Activated CD4-positive, alpha-beta T cell treated with anti-CD3 and anti-CD28 coated beads, Interleukin-2, amount 10 ng/mL, durations not matched to agents 7 days and 5 days (primary cell): Measurements from ENCODE around the gene MAL. TPM values are rescaled to one million over a fixed set of nuclear protein-coding genes. Genes with fewer than 3 reads are reported as not detected.

ENCODE experiments used
- CTCF ChIA-PET: fragments of 350-600 bp; sonication (Branson Sonifier 250); formaldehyde crosslinking; loops from one replicate; lab custom pipeline; 2021; ENCODE audit warnings: antibody characterized with exemption; lab: Charles Lee
- POLR2A ChIA-PET: fragments of 350-600 bp; sonication (Branson Sonifier 250); formaldehyde crosslinking; loops from one replicate; lab custom pipeline; 2021; ENCODE audit warnings: antibody characterized with exemption; lab: Charles Lee
- DNase-seq: peaks from one replicate; pipeline ENCODE4 v3.0.0-alpha.2; 2020
- H3K27ac Mint-ChIP-seq: one replicate; pipeline ENCODE4 v1.8.0; 2021; ENCODE audit warnings: mild to moderate bottlenecking, moderate library complexity, mixed read lengths
- H3K27me3 Mint-ChIP-seq: one replicate; pipeline ENCODE4 v1.8.0; 2021; ENCODE audit warnings: mixed read lengths
- H3K36me3 Mint-ChIP-seq: one replicate; pipeline ENCODE4 v1.8.0; 2021; ENCODE audit warnings: low read depth, mixed read lengths
- H3K4me1 Mint-ChIP-seq: one replicate; pipeline ENCODE4 v1.8.0; 2021; ENCODE audit warnings: mixed read lengths
- H3K4me3 Mint-ChIP-seq: one replicate; pipeline ENCODE4 v1.8.0; 2021; ENCODE audit warnings: mild to moderate bottlenecking, moderate library complexity, mixed read lengths
- H3K9me3 Mint-ChIP-seq: one replicate; pipeline ENCODE4 v1.8.0; 2021; ENCODE audit warnings: mixed read lengths
- total RNA-seq, 2 experiments: library from RNA; stranded (reverse); gene quantifications; one replicate each; pipeline ENCODE4 v1.2.3, GENCODE V29; 2021

MAL gene
- total RNA-seq, 2 experiments from 2014 or later = 237 to 339 TPM

DNA sequence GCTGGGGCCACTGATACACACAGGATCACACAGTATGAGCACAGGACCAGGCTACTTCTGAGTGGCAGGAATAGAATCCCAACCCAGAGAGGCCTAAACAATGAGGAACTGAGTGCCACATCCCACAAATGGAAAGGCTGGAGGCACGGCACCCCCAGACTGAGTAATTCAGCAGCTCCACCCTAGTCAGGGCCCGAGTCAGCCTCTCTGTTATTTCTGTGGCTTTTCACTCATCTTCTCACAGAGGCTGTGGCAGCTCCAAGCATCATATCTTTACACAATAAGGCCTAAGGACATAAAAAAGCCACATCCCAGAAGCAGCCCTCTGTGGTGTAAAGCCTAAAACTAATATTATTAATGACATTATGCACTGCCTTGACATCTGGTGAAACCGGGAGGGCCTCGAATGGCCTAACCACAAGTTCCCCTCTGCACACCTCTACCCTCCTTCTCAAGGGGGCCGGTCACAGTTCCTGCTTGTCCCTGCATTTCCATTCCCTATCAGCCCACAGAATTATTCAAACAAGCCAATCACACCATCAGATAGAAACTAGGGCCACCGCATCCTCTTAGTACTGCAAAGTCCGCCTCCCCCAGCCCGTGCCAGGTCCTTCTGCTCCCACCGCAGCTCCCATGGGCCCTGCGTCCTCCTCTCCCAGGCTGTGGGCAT is 12.5 kb upstream of the MAL start:
- no peaks in the 10 kb centered on the region for H3K9me3 Mint-ChIP-seq
- no peak for DNase-seq
- no peak overlapping the region for H3K4me3 Mint-ChIP-seq
- ChIA-PET CTCF (interaction anchor here (0.9 to 6.8 kb wide), 4 partner anchors 10 to 102 kb away, joined by 3 to 40 read pairs (median 3); partner anchors contain the start of gene MAL), POLR2A (no interaction called here)
- H3K4me1 Mint-ChIP-seq = peaks cover 14% of the 10 kb centered on the region
- peak overlapping the region; percentile 74 for H3K27ac Mint-ChIP-seq
- no peaks in the 10 kb centered on the region for H3K27me3 Mint-ChIP-seq
- H3K36me3 Mint-ChIP-seq = no peaks in the 10 kb centered on the region

DNA sequence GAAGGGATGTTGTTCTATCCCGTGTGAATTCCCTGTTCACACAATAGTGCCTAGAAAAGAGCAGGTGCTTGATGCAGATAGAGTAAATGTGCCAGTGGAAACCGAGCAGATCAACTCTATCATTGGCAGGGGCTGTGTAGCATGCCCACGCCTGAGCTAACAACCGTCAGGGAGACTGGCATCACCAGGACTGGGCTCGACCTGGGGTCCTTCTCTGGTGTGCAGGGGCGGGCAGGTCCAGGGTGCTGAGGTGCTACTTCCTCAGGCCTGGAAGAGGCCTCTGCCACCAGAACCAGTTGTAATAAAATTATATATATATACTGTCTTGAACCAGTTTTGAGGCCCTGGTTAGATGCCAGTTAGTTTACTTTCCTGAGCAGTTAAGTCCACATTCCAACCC is 11.8 kb upstream of the MAL start:
- H3K4me3 Mint-ChIP-seq = no peak overlapping the region
- H3K27me3 Mint-ChIP-seq = no peaks in the 10 kb centered on the region
- H3K9me3 Mint-ChIP-seq = no peaks in the 10 kb centered on the region
- no peak overlapping the region for H3K27ac Mint-ChIP-seq
- no peak for DNase-seq
- POLR2A ChIA-PET = no interaction called here
- CTCF ChIA-PET = interaction anchor here (0.9 to 6.8 kb wide), 3 partner anchors 10 to 102 kb away, joined by 3 to 40 read pairs (median 3); partner anchors contain the start of gene MAL
- peaks cover 14% of the 10 kb centered on the region for H3K4me1 Mint-ChIP-seq
- H3K36me3 Mint-ChIP-seq = no peaks in the 10 kb centered on the region

DNA sequence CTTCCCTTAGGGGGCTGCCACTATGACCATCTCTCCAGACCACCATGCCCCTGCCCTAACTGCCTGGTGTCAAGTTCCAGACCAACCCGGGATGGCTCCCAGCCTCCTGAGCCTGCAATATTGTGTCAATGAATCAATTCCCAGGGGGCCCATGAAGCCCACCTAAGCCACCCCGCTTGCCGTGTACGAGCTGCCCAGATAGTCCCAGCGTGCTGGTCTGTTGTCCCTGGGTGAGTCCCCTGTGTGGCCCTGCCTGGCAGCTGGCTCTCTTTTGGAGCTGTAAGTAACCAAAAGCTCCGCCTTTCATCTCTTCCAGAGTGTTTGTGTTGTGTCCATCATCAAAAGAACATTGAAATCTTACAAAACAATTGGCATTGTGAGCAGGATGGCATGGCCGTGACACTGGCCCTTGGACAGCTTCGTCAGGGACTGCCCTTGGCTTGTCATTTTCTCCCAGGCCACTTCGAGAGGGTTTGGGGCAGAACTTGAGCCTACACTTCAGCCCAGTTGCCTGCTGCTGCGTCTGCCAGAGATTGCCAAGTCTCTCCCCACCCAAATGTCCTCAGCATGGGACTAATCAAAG is 11.3 kb upstream of the MAL start:
- Mint-ChIP-seq H3K27me3 (no peaks in the 10 kb centered on the region), H3K27ac (no peak overlapping the region), H3K4me1 (peaks cover 15% of the 10 kb centered on the region), H3K36me3 (no peaks in the 10 kb centered on the region), H3K9me3 (no peaks in the 10 kb centered on the region), H3K4me3 (no peak overlapping the region)
- no peak for DNase-seq
- CTCF ChIA-PET = interaction anchor here (0.9 to 6.8 kb wide), 3 partner anchors 10 to 101 kb away, joined by 3 to 40 read pairs (median 3); partner anchors contain the start of gene MAL
- POLR2A ChIA-PET = no interaction called here

GRCh38 chr2:95015261-95015912 is 10.1 kb upstream of the MAL start:
- no peaks in the 10 kb centered on the region for H3K27me3 Mint-ChIP-seq
- H3K9me3 Mint-ChIP-seq = no peaks in the 10 kb centered on the region
- H3K36me3 Mint-ChIP-seq = no peaks in the 10 kb centered on the region
- no peak overlapping the region for H3K4me3 Mint-ChIP-seq
- no peak for DNase-seq
- no peak overlapping the region for H3K27ac Mint-ChIP-seq
- peaks cover 18% of the 10 kb centered on the region for H3K4me1 Mint-ChIP-seq
- ChIA-PET CTCF (interaction anchor here (1.2 to 6.8 kb wide), 4 partner anchors 8 to 100 kb away, joined by 4 to 40 read pairs (median 6); partner anchors contain the start of gene MAL), POLR2A (no interaction called here)

DNA sequence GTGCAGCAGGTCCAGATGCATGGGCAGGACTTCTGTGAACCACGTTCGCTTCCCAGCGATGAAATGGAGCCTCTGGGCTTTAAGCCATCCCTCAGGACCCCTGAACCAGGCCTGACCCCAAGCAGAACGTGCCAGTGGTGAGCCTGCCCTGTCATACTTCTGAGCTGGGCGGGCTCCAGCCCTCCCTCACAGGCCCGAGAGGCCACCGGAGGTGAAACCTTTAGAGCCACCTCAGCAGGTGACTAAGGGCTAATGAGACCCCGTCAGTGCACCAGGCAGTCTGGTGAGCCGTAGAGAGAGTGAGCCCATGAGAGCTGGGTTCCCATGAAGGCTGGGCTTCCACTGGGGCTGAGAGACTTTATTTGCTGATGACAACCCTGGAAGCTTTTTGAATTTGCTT is 8.9 kb upstream of the MAL start:
- Mint-ChIP-seq H3K9me3 (no peaks in the 10 kb centered on the region), H3K4me1 (peaks cover 21% of the 10 kb centered on the region), H3K27me3 (no peaks in the 10 kb centered on the region), H3K27ac (no peak overlapping the region), H3K4me3 (no peak overlapping the region), H3K36me3 (no peaks in the 10 kb centered on the region)
- DNase-seq = no peak
- ChIA-PET CTCF (interaction anchor here (1.1 to 2.7 kb wide), 2 partner anchors 58 to 63 kb away, joined by 3 to 8 read pairs; no protein-coding TSS in a partner anchor), POLR2A (no interaction called here)

DNA sequence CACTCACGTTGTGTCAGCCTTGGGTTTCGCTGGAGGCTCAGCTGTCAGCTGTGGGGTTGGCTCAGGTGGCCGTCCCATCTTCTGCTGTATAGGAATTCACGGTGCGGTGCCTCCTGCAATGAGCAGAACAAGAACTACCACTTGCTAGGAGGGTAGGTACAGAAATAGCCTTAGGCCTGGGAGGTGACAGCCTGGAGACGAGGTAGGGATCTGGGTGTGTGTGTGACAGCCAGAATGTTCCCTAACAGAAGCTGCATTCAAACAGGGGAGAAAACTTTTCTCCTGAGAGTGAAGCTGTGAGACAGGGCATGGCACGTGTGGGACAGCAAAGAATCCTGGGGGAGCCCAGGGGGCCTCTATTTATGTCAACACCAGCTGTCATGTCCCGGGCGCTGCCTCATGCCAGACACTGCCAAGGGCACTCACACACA is 8.4 kb upstream of the MAL start:
- DNase-seq = no peak
- Mint-ChIP-seq H3K4me1 (peaks cover 26% of the 10 kb centered on the region), H3K27me3 (no peaks in the 10 kb centered on the region), H3K36me3 (no peaks in the 10 kb centered on the region), H3K27ac (no peak overlapping the region), H3K4me3 (no peak overlapping the region), H3K9me3 (no peaks in the 10 kb centered on the region)
- CTCF ChIA-PET = interaction anchor here (1.1 to 2.7 kb wide), 2 partner anchors 57 to 63 kb away, joined by 3 to 8 read pairs; no protein-coding TSS in a partner anchor
- POLR2A ChIA-PET = no interaction called here

DNA sequence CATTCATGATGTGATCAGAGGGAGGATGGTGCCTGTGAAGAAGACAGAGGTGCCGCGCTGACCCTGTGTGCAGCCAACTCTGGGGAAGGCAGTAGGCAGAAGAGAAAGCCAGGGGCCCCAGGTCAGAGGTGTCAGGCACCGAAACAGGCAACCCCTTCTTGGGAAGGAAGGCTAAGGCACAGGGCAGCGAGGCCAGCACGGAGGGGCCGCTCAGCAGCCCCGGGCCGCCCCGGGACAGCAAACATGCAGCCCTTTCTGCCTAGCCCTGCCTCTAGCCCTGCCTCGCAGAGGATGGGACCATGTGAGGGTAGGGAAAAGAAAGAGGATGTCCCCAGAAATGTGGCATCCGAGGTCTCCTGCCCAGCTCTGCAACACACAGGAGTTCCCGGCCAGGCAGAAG is 7.7 kb upstream of the MAL start:
- no peak overlapping the region for H3K27ac Mint-ChIP-seq
- ChIA-PET CTCF (interaction anchor here (0.7 to 2.7 kb wide), 3 partner anchors 19 to 62 kb away, joined by 3 to 8 read pairs (median 3); no protein-coding TSS in a partner anchor), POLR2A (no interaction called here)
- H3K9me3 Mint-ChIP-seq = no peaks in the 10 kb centered on the region
- H3K36me3 Mint-ChIP-seq = no peaks in the 10 kb centered on the region
- peaks cover 30% of the 10 kb centered on the region for H3K4me1 Mint-ChIP-seq
- no peak for DNase-seq
- no peaks in the 10 kb centered on the region for H3K27me3 Mint-ChIP-seq
- H3K4me3 Mint-ChIP-seq = no peak overlapping the region

- no peaks in the 10 kb centered on the region for H3K27me3 Mint-ChIP-seq
- POLR2A ChIA-PET = no interaction called here
Measured at GRCh38 chr2:95018301-95018700, 7.2 kb upstream of the MAL start.

GRCh38 chr2:95018861-95019550 is 6.5 kb upstream of the MAL start:
- Mint-ChIP-seq H3K27ac (no peak overlapping the region), H3K4me1 (peaks cover 38% of the 10 kb centered on the region), H3K9me3 (no peaks in the 10 kb centered on the region), H3K36me3 (no peaks in the 10 kb centered on the region), H3K4me3 (no peak overlapping the region), H3K27me3 (no peaks in the 10 kb centered on the region)
- DNase-seq = no peak
- ChIA-PET POLR2A (no interaction called here), CTCF (interaction anchor here (0.7 to 10.0 kb wide), 2 partner anchors 20 to 59 kb away, joined by 3 to 149 read pairs; no protein-coding TSS in a partner anchor)

More at GRCh38 chr2:95018301-95018700, 7.2 kb upstream of the MAL start:
- H3K36me3 Mint-ChIP-seq = no peaks in the 10 kb centered on the region
- no peak overlapping the region for H3K4me3 Mint-ChIP-seq
- H3K4me1 Mint-ChIP-seq = peaks cover 33% of the 10 kb centered on the region
- DNase-seq = no peak
- no peaks in the 10 kb centered on the region for H3K9me3 Mint-ChIP-seq
- H3K27ac Mint-ChIP-seq = no peak overlapping the region
- CTCF ChIA-PET = interaction anchor here (0.7 to 10.0 kb wide), 2 partner anchors 20 to 59 kb away, joined by 3 to 149 read pairs; no protein-coding TSS in a partner anchor

DNA sequence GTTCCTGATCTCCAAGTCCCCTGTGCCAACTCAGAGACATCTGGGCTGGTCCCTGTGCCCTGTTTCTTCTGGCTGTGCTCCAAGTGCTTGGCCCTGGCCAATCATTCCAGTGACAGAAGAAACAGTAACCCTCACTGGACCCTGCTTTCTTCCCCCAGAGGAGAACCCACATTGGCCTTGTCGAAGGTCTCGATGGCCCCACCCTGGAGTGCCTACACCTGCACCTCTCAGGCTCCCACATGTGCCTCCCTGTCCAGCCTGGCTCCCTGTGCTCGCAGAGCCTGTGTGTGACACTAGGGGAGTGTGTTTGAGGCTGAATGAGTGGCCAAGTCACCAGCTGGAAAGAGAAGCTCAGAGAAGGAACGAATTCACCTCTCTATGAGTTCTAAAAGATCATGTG is 5.9 kb upstream of the MAL start:
- Mint-ChIP-seq H3K27ac (no peak overlapping the region), H3K4me1 (peaks cover 44% of the 10 kb centered on the region)

DNA sequence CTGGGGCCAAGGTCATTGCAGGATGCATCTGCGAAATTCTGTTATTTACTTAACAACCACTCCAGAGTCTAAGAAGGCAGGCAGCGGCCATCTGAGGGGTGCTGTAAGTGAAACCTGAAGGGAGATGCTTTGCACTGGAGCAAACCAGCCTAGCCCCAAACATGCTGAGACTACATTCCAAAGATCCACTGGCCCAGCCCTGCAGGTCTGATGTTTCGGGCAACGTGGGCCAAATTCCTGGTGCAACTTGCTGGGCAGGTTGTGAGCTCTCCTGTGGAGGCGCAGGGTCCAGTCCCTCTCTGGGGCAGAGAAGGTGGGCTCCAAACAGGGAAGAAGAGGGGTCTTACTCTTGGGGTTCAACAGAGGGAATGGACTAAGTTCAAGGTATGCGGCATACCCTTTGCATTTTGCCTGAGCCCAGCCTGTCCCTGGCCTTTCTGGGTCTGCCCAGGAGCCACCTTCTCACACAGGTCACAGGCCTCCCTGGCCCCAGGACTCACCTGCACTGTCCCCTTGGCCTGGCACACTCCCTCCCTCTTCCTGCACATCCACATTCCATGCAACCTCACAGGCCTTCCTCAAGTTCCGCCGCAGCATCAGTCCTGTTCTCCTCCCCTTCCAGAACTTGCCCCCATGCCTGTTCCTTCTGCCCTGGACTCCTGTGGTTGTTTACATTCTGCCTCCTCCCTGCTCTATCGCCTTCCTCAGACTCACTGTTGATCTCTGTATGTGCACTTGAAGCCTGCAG is 5.1 kb upstream of the MAL start:
- no peak overlapping the region for H3K4me3 Mint-ChIP-seq
- no peak overlapping the region for H3K27ac Mint-ChIP-seq
- peaks cover 3% of the 10 kb centered on the region for H3K36me3 Mint-ChIP-seq
- ChIA-PET CTCF (interaction anchor here (1.0 to 10.0 kb wide), 3 partner anchors 57 to 101 kb away, joined by 3 to 149 read pairs (median 50); no protein-coding TSS in a partner anchor), POLR2A (no interaction called here)
- no peaks in the 10 kb centered on the region for H3K27me3 Mint-ChIP-seq
- H3K9me3 Mint-ChIP-seq = no peaks in the 10 kb centered on the region
- DNase-seq = no peak
- peaks cover 43% of the 10 kb centered on the region for H3K4me1 Mint-ChIP-seq

More for the DNA sequence above, 5.9 kb upstream of the MAL start:
- POLR2A ChIA-PET = no interaction called here
- H3K27me3 Mint-ChIP-seq = no peaks in the 10 kb centered on the region
- CTCF ChIA-PET = interaction anchor here (10.0 kb wide), 1 partner anchor 58 kb away, joined by 149 read pairs; no protein-coding TSS in a partner anchor
- H3K4me3 Mint-ChIP-seq = no peak overlapping the region
- no peak for DNase-seq
- H3K36me3 Mint-ChIP-seq = peaks cover 3% of the 10 kb centered on the region
- no peaks in the 10 kb centered on the region for H3K9me3 Mint-ChIP-seq
